ENCODE results near the gene CDC20.

The CDC20 gene

DNA sequence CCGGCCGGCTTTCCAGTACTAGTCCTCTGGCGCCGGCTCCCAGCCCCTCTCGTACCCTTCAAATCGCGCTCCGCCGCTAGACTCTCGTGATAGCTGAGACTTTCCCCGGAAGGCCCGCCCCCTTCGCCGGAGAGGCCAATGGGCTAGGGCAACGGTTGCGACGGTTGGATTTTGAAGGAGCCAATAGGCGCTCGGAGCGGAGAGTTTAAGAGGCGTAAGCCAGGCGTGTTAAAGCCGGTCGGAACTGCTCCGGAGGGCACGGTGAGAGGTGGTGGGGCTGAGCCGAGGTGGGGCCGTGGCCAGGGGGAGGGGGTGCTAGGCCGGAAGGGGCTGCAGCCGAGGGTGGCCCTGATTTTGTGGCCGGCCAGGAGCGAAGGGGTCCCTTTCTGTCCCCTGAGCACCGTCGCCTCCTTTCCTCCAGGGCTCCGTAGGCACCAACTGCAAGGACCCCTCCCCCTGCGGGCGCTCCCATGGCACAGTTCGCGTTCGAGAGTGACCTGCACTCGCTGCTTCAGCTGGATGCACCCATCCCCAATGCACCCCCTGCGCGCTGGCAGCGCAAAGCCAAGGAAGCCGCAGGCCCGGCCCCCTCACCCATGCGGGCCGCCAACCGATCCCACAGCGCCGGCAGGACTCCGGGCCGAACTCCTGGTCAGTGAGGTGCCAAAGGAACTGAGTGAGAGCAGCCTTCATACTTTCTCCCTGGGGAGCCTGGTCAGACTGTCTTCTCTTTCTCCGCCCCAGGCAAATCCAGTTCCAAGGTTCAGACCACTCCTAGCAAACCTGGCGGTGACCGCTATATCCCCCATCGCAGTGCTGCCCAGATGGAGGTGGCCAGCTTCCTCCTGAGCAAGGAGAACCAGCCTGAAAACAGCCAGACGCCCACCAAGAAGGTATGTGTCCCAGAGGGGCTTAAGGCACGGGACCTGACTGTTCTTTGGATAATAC, at the start of gene CDC20:
TSS of gene CDC20 (plus strand) at position 236 of the 948 bp plus-strand sequence. CDS start at position 471, 235 bp downstream.
- FAIRE-seq = peak; percentile 63

DNA sequence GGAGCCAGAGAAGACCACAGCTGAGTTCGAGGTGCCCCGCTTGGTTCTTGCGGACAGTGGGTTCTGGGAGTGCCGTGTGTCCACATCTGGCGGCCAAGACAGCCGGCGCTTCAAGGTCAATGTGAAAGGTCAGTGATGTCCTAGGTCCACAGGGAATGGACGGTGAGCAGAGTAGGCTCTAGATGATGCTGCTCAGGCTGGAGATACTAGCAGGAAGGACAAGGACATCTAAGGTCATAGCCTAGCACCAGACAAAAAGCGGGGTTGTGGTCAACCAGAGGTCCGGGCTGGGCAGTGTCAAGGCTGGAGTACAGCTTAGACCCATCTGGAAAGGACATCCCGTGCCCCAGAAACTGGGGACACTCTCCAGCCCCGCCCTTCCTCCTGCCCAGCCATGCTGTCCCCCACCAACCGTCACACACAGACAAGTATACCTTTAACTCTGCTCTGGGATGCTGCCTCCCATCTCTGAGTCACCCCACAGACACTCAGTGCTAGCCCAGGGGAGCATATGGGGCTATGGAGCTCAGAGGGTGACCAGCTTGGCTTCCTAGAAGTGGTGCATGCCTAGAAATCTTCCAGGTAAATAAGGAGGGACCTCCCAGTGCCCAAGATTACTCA, 49.3 kb upstream of the CDC20 start:
- FAIRE-seq = no peak

DNA sequence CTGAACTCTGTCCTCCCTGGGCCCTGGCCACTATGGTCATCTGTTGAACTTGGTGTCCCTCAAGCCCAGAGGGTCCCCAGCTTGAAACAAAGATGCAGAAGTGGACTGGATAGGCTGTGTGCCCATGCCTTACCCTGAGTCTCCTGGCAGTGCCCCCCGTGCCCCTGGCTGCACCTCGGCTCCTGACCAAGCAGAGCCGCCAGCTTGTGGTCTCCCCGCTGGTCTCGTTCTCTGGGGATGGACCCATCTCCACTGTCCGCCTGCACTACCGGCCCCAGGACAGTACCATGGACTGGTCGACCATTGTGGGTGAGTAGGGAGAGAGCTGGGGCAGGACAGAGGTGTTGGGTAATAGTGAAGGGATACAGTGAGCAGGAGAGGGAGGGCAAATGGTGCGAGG, 47.3 kb upstream of the CDC20 start:
- FAIRE-seq = no peak

DNA sequence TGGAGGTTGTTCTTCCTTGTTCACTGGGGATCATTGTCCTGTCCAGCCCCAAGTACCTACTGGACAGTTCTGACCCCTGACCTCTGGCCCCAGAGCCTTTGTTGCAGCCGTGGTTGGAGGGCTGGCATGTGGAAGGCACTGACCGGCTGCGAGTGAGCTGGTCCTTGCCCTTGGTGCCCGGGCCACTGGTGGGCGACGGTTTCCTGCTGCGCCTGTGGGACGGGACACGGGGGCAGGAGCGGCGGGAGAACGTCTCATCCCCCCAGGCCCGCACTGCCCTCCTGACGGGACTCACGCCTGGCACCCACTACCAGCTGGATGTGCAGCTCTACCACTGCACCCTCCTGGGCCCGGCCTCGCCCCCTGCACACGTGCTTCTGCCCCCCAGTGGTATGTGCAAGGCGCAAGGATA, 46.6 kb upstream of the CDC20 start:
- no peak for FAIRE-seq

DNA sequence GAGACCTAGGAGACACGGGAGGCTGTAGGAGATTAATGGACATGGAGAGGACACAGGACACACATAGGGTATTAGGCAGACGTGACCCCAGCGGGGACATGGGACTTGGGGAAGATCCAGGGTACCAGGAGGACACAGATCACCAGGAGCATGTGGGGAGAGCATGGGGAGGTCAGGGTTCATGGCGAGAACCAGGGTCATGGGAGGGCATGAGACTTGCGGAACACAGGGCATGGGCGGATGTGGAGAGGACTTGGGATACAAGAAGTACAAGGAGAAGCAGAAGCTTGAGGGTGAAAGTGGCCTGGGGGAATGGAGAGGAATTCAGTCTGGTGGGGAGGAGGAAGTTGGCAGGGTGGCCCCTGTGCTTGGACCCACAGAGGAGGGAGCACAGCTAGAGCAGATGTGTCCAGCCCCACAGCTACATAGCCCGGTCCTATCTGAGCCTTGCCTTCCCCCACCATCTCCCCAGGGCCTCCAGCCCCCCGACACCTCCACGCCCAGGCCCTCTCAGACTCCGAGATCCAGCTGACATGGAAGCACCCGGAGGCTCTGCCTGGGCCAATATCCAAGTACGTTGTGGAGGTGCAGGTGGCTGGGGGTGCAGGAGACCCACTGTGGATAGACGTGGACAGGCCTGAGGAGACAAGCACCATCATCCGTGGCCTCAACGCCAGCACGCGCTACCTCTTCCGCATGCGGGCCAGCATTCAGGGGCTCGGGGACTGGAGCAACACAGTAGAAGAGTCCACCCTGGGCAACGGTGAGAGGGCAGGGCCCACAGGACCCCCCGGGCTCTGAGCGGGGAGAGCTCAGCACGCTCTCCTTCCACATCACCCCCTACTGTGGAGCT, 45.9 kb upstream of the CDC20 start:
- FAIRE-seq = no peak

DNA sequence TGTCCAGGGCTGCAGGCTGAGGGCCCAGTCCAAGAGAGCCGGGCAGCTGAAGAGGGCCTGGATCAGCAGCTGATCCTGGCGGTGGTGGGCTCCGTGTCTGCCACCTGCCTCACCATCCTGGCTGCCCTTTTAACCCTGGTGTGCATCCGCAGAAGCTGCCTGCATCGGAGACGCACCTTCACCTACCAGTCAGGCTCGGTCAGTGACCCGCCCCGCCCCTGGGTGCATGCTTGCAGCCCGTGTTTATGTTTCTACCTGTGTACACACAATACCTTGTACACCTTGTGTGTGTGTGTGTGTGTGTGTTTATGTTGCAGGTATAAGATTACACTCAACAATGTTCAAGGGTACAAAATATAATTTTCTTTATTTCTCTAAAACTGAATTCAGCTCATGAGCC, 45.0 kb upstream of the CDC20 start:
- no peak for FAIRE-seq

DNA sequence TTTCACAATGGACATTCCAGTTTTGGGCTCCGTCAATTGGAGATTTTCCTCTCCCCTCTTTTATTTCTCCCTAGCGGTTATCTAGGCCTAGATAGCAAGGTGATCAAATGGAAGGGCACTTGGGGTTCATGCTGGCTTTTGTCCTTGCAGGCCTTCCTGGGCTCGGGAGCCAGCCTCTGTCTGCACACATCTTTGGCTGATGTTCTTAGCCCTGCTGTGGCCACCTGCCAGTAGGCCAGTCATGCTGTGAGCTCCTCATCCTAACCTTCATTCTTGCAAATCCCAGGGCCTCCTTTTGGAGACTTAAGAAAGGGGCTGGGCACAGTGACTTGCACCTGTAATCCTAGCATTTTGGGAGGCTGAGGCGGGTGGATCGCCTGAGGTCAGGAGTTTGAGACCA, 44.5 kb upstream of the CDC20 start:
- no peak for FAIRE-seq

DNA sequence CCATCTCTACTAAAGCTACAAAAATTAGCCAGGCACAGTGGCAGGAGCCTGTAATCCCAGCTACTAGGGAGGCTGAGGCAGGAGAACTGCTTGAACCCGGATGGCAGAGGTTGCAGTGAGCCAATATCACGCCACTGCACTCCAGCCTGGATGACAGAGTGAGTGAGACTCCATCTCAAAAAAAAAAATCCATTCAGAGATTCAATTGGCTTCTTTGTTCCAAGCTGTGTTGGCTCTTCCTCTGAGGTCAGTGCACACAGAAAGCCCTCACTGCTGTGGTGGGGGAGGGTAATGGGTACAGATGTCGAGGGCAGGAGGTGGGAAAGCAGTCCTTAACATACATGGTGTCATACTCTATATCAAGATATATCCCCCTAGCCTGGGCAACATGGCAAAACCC, 43.3 kb upstream of the CDC20 start:
- FAIRE-seq = no peak

DNA sequence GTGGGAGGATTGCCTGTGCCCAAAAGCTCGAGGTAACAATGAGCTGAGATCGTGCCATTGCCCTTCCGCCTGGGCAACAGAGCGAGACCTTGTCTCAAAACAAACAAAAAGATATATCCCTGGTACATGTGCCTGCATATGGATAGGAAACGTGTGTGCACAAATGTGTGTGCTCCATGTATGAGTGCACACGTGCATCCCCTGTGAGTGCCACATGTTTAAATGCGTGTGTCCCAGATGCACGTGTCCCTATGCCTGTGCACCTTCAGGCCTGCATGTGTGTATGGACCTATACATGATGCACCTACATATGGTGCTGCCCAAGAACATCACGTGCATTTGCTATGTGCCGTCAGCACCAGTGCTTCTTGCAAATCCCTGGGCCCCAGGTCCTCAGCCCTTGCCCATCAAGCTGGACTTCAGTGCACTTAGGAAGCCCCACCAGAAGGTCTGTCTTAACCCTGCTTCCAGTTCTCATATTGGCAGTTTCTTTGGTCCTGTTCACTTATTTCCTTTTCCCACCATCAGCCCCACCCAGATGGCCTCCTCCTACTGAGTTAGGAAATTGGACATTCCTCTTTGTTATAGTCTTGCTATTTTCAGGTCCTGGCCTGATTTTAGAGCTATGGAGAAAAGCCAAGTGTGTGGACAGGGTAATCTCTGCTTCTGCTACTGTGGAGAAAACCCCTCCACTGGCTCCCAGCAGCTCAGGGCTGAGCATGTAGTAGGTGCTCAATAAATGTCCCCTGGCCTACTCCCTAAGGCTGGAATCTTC, 42.6 kb upstream of the CDC20 start:
- FAIRE-seq = no peak

DNA sequence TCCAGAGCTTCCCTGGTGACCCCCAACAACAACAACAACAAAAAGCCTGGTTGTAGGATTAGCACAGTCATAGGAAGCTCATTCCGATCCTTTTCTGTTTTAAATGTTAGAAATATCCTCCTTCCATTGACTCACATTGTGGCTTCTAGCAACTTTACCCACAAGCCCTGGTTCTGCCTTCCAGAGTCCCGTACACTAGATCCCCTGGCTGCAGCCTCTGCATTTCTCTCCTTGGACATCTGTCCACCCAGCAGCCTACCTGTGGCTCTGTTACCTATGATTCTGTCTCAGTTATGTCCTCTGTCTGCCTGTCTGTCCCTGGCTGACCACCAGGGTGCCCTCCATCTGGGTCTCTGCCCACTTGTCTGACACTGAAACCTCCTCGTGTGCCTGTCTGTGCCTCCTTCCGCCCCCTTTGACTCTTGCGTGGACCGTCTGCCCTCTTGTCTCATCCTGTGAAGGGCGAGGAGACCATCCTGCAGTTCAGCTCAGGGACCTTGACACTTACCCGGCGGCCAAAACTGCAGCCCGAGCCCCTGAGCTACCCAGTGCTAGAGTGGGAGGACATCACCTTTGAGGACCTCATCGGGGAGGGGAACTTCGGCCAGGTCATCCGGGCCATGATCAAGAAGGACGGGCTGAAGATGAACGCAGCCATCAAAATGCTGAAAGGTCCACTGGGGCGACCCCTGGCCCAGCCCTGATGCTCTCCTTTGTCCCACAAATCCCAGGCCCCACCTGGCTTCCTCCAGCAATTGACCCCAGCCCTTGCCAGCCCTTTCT, 41.9 kb upstream of the CDC20 start:
- FAIRE-seq = no peak

DNA sequence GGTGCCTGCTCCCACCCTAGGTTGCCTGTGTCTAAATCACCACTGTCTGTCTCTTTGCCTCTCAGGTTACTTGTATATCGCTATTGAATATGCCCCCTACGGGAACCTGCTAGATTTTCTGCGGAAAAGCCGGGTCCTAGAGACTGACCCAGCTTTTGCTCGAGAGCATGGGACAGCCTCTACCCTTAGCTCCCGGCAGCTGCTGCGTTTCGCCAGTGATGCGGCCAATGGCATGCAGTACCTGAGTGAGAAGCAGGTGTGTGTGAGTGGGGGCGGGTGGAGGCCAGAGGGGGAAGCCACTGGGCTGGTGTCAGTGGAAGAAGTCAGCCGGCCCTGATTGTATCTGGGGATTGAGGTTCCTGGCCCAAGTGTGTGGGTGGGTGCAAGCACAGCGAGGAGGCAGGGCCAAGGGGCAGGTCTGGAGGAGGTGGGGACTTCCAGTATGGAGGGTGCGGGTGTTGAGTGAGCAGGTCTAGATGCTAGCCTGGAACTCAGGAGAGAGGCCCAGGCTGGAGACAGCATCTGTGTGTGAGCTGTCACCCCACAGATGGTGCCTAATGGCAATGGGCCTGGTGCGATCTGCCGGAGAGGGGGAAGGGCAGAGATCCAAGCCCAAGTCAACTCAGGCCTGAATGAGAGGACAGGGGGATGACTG, 40.8 kb upstream of the CDC20 start:
- no peak for FAIRE-seq

DNA sequence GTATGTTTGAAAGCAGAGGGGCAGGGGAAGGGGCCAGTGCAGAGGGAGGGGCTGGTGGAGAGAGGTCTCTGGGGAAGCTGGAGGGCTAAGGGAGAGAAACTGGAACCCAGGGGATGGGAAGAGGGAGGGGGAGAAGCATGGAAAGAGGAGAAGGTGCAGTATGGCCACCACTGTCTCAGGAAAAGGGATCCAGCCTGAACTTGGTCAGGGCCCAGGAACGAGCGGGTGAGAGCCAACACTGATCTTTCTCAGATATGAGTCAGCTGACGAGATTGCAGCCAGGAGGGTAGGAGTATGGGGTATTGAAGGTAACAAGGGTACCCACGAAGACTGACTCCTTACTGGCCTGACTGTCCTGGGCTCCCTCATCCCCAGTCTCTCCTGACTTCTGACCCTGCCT, 40.0 kb upstream of the CDC20 start:
- FAIRE-seq = no peak

DNA sequence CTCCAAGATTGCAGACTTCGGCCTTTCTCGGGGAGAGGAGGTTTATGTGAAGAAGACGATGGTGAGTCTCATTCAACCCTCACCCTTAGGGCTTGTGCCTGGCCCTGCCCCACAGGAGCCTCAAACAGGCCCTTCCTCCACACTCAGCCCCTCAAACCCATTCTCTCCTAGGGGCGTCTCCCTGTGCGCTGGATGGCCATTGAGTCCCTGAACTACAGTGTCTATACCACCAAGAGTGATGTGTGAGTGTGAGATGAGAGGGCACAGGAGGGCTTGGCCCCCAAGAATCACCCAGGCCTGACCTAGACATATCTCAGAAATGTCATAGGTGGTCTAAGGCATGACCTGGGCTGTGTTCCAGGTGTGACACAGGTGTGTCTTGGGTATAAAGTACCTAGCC, 39.5 kb upstream of the CDC20 start:
- no peak for FAIRE-seq

DNA sequence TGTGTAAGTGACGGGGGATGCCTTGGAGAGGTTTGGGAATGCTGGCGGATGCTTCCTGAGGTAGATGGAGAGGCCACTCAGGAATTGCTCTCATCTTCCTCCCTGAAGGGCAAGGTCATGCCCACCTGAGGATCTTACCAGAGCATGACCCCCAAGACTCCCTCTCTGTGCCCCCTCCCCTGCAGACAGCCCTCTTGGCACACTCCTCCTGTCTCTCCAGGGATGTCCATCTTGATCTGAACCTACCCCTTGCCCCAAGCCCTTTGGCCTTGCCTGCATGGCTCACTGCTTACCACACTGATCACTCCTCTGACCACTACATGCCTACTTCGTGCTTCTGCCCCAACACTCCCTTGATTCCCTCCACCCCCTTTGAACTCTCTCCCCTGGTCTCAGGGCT, 39.0 kb upstream of the CDC20 start:
- no peak for FAIRE-seq

DNA sequence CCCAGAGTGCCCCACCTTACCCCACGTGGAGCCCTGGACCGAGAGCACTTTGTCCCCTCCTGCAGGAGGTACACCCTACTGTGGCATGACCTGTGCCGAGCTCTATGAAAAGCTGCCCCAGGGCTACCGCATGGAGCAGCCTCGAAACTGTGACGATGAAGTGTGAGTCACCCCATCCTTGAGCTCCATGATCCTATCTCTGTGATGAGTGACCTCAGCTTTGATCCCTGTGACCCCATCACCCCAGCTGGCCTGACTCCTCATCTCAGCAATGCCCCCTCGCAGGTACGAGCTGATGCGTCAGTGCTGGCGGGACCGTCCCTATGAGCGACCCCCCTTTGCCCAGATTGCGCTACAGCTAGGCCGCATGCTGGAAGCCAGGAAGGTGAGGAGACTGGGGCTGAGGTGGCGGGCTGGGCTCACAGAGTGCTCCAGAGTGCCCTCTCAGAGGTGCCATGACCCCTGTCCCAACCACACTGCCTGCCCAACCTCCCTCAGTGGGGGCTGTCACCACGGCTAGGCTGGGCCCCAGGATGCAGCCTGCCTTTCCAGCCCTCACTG, 37.4 kb upstream of the CDC20 start:
- no peak for FAIRE-seq

DNA sequence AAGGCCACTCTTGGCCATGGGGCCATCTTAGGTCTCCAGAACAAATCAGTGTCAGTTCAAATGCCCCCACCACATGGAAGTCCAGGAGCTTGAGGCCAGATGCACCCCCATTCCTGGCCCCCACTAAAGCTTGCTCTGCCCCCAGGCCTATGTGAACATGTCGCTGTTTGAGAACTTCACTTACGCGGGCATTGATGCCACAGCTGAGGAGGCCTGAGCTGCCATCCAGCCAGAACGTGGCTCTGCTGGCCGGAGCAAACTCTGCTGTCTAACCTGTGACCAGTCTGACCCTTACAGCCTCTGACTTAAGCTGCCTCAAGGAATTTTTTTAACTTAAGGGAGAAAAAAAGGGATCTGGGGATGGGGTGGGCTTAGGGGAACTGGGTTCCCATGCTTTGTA, 36.3 kb upstream of the CDC20 start:
- no peak for FAIRE-seq

DNA sequence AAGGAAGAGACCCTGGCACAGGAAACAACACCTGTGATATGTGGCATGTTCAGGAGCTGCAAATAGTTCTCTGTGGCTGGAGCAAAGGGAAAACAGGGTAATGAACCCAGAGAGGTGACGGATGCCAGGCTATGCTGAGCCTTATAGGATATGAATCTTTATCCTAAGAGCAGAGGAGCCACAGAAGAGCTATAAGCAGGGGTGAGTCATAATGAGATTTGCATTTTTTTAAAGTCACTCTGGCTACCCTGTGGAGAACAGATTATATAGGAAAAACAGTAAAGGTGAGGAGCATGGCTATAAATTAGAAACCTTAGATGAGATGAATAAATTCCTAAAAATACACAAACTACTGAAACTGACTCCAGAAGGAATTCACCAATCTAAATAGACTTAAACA, 34.0 kb upstream of the CDC20 start:
- FAIRE-seq = no peak

DNA sequence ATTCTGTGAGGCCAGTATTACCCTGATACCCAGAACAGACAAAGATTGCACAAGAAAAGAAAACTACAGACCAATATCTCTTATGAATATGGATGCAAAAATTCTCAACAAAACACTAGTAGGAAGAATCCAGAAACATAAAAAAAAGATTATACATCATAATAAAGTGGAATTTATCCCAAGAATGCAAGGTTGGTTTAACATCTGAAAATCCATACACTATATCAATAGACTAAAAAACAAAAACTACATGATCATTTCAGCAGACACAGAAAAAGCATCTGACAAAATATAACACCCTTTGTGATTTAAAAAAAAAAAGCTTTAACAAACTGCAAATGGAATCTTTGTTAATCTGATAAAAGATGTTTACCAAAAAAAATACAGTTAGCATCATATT, 33.4 kb upstream of the CDC20 start:
- FAIRE-seq = no peak

DNA sequence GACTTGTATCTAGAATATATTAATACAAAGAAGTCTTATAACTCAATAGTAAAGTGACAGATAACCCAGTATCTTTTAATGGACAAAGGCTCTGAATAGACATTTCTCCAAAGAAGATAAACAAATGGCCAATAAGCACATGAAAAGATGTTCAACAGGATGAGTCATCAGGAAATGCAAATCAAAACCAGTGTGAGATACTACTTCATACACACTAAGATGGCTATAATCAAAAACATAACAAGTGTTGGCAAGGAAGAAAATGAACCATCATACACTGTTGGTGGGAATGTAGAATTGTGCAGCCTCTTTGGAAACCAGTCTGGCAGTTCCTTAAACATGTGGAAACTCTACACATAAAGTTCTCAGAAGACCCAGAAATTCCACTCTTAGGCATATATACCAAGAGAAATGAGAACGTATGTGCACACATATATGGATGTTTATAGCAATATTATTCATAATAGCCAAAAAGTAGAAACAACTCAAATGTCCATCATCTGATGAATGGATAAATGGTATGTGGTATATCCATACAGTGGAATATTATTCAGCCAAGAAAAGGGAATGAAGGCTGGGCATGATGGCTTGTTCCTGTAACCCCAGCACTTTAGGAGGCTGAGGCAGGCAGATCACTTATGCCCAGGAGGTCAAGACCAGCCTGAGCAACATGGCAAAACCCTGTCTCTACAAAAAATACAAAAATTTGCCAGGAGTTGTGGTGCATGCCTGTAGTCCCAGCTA, 31.1 kb upstream of the CDC20 start:
- FAIRE-seq = no peak
